ENCODE measurements around the gene TPR.
A peak's percentile ranks its signal among the peaks of the same experiment; 100 is the strongest.
"Not testable (repeated sequence)": the region's sequence is repeated elsewhere in the genome, so short reads cannot be mapped to it uniquely, and the experiment has no call there.

TPR gene

DNA sequence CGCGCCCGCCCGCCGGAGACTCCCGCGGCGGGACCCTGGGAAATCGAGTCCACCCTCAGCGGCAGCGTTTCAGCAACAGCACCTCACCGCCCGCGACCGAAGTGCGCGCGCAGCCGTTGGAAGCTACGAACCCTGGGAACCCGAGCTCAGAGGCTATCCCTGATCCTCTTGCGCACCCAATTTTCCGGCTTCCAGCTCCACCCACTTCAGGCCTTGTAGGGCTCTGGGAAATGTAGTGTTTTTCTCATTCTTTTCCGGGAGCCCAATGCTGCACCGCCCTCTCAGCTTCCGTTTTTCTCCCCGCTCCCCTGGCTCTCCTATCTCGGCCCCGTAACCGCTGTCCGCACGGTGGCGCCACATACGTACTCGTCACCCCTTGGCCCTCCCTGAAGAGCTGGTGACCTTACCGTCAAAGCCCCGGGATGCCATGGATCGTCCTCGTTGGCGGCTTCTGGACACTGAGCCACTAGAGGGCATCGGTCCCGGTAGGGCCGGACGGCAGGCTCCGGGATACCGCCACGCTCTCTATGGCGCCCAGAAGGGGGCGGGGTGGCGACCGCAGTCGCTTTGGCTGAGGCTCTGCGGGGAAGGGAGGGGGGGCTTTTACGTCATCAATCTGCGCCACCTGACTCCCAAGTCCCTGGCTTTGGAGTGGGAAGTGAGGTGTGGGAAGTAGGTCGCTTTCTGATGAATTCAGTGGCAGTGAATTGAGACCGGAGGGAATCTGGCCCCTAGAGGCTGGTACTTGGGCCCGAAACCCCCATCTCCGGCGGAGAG is at the start of gene TPR, which contains the start of gene ODR4:
TSS of gene TPR (minus strand) at position 102 of the 777 bp plus-strand sequence. CDS start 225 bp downstream, outside the sequence.
TSS of gene ODR4 (plus strand) at position 687 of the 777 bp plus-strand sequence. CDS start 3,948 bp downstream, outside the sequence.
- peak; percentile 99 for DNase-seq (ENCODE audit: low spot score)

DNA sequence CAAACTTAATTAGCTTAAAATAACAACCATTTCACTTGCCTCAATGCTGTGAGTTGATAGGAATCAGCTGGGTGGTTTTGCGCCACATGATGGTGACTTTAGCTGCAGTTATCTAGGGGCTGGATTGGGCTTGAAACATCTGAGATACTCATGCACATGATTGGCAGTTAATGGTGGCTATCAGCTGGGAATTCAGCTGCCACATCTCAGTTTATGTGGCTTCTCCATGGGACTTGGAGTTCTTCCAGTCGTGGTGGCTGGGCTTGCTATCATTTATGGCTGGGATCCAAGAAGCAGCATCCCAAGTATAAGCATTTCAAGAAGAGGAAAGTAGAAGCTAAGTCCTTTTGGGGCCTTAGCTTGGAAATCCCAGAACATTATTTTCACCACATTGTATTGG is 49.5 kb upstream of the TPR start:
- no peak for DNase-seq (ENCODE audit: low spot score)

DNA sequence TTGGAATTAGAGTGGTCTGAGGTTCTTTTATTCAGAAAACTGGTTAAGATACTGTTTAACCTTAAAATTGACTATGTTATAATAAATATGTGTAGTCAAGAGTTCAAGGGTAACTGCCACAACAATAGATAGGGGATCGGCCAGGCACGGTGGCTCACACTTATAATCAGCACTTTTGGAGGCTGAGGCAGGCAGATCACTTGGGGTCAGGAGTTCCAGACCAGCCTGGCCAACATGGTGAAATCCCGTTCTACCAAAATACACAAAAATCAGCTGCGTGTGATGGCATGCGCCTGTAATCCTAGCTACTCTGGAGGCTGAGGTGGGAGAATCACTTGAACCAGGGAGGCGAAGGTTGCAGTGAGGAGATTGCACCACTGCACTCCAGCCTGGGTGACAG is 46.4 kb upstream of the TPR start:
- no peak for DNase-seq (ENCODE audit: low spot score)

DNA sequence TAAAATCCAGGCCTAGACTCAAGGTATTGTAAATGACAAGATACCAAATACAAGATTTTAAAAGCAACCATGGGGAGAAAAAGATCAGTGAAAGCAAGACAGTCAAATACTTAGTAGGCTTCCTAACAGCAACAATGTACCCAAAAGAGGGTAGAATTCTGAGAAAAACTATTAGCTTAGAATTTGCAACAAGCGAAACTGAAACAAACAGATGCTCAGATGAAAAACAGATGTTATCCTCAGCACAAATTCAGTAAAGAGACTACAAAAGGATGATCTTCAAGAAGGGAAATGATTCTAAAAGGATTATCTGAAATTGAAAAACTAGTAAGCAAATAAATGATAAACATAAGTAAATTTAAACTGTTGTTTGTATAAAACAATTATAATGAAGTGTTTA is 45.9 kb upstream of the TPR start:
- DNase-seq (ENCODE audit: low spot score): no peak

DNA sequence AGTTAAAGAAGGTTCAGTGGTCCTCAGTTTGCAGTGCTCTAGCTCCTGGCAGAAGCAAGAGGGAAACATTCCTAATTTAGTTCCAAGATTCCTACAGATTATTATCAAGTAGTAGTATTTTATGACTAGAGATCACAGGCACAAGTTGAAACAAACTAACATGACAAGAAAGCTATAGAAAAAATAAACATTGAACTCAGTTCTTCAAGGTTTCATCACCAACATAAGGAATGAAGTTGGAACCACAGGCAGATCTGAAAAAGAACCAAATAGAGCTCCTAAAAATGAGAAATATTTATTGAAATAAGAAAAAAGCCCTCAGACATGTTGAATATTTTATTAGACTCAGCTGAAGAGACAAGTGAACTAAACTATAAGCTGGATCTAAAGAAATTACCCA is 45.3 kb upstream of the TPR start:
- no peak for DNase-seq (ENCODE audit: low spot score)

DNA sequence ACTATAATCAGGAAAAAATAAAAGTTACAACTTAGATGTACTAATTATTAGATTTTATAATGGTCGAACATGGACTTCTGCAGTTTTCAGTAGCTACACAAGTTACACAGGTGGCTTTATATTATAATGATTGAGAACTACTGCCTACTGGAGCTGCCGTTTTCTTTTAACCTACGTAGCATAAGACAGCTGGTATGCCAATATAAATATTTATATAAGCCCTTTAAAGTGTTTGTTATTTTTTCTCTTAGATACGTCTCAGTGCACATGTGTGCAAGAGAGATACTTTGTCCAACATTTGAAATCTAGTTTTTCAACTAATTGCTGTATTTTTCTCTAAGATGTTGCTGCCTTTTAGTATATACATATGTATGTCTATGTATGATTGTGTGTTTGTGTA is 43.5 kb upstream of the TPR start:
- DNase-seq (ENCODE audit: low spot score): no peak

DNA sequence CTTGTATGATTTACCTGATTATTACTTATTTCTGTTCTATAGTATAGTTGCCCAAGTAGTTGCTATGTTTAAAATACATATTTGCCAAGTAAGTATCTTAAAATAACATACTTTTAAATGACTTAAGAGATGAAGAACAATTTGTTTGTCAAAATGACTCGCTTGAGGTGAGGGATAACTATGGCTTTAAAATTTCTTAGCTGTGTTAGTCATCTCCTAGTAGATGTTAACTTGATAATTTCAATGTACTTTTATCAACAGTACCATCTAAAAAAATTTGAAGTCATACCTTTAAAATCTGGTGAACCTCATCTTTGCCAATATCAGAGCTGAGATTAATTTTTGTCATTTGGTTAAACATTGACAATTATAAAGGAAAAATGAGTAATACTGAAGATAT is 38.3 kb upstream of the TPR start:
- no peak for DNase-seq (ENCODE audit: low spot score)

DNA sequence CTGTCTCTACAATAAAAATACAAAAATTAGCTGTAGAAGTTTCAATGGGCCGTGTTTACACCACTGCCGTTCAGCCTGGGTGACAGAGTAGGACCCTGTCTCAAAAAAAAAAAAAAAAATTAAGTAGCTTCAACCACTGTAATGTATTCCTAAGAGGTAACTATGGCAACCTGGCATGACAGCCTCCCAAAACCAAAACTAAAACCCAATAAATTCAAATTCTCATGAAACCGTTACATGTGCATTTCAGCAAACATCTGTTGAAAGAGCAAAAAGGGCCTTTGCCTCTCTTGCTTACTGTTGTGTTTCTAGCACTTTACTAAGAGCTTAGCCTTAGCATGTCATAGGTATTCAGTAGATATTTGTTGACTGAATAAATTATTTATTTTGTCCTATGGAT is 34.0 kb upstream of the TPR start:
- DNase-seq (ENCODE audit: low spot score): no peak

DNA sequence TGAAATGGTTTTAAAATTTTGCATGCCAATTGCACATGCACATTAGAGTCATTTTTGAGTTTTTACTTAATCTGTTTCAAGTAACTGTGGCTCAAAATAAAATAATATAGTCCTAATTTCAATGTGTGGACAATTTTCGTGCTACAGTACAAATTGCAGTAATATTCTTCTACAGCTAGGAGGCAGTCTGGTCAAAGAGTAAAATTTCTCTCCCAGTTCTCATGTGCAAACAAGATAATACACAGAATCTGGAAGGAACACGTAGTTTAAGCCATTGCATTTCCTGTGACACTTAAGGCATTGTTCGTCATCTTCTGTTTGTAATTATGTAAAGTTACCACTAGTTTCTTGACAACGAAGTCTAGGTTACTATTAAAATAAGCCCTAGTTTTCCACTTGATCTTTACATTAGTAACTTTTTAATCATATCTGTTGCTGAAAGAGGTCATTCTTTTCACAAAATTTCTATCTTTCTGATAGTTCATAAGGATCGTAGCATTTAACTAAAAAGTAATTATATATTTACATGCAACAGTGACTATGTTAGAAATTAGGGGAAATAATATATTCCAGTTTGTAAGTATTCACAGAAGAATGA is 29.5 kb upstream of the TPR start:
- peak; percentile 14 for DNase-seq (ENCODE audit: low spot score)

DNA sequence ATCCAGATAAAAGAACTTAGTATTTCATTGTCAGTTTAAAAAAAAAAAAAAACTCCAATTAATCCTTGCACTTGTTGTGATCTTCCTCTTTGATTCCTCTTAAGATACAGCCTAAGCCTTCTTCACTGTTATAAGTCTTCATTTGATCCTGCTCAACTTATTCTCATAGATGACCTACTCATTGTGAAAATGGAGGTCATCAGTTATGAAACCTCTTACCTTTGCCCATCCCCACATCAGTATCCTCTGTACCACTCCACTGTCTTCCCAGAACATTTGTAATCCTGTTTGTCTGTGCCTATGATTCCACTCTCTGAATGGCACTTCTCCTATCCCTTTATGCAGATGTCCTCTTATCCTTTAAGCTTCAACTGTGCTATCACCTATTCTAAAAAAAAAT is 28.6 kb upstream of the TPR start:
- no peak for DNase-seq (ENCODE audit: low spot score)

DNA sequence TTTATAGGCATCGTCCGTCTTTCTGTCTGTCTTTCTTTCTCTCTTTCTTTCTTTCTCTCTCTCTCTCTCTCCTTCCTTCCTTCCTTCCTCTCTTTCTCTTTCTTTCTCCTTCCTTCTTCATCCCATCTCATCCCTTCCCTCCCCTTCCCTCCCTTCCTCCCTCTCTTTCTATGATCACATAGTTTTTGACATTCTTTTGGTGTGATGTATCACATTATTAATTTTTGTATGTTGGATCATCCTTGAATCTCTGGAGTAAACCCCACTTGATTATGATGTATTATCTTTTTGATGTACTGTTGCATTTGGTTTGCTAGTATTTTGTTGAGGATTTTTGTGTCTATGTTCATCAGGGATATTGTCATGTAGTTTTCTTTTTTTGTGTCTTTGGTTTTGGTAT is 26.4 kb upstream of the TPR start:
- DNase-seq (ENCODE audit: low spot score): not testable (repeated sequence)

DNA sequence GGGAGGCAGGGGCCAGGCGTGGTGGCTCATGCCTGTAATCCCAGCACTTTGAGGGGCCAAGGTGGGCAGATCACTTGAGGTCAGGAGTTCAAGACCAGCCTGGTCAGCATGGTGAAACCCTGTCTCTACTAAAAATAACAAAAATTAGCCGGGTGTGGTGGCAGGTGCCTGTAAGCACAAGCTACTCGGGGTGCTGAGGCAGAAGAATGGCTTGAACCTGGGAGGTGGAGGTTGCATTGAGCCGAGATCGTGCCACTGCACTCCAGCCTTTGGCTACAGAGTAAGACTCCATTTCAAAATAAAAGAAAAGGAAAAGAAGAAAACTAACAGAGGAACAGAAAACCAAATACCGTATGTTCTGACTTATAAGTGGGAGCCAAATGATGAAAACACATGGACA is 17.7 kb upstream of the TPR start:
- not testable (repeated sequence) for DNase-seq (ENCODE audit: low spot score)

DNA sequence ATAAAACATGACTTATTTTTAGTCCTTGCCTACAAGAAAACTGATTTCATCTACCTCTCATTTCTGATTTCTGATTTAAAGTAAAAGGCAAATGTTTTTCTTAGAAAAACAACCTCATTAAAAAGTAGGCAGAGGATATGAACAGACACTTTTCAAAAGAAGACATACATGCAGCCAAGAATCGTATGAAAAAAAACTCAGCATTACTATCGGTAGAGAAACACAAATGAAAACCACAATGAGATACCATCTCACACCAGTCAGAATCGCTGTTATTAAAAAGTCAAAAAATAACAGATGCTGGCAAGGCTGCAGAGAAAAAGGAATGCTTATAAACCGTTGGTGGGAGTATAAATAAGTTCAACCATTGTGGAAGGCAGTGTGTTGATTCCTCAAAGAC is 16.8 kb upstream of the TPR start:
- no peak for DNase-seq (ENCODE audit: low spot score)

DNA sequence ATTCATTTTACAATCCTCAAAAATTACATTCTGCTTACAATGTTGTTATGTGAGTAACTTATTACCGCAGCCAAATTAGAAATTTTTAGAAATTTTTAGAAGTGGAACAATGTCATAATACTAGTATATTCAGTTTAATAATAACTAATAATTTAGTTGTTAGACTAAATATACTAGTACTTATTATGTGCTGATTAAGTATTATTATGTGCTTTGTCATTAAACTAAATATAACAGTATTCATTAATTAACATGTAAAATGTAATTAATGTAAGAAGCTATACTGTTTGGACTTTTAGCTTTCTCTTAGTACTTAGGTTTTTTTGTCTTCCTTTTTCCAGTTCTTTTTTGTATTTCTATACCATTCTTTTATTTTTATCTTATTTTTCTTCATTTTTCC is 15.9 kb upstream of the TPR start:
- no peak for DNase-seq (ENCODE audit: low spot score)

DNA sequence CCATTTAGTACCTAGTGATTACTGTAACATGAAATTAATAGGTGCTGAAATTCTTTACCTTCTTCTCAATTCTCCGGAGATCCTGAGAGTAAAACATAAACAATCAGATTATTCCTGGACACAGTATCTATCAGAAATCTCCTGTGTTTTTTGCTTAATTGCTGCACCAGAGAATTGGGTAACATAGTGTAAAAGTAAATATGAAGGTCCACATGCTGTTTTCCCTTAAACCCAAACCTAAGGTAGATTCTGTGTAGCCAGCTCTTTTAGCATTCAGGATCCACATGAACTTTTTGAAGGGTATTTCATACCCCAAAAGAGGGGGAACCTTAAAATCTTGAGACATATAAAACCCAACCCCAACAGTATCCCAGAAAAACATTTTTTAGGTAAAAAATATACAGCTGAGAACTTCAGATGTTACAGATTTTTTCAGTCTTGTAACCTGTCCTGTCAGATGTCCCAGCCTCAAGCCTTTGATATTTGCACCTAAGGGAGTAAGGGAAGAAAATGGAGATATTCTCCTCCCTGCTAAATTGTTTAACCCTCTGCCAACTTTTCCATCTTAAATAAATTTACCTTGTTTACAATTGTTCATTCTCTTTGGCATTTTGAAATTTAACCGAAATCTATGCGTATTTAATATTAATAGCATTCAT is 11.8 kb upstream of the TPR start:
- DNase-seq (ENCODE audit: low spot score): no peak

DNA sequence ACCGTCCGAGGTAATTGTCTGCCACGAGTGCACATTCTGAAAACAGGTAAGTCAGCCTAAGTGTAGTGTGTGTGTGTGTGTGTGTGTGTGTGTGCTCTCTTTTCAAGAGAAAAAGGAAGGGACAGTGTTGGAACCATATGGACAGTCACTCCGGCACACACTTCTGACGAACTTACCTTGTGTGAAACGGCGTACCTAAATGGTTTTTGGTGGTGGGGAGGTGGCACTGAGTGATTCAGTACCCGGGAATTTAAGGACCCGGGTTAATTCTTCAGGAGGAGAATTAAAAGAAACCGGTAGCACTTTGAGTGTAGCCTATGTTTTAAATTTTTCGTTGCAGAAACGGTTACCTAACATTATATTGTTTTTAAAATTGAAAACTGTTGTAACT is 871 bp upstream of the TPR start:
- DNase-seq (ENCODE audit: low spot score): no peak

DNA sequence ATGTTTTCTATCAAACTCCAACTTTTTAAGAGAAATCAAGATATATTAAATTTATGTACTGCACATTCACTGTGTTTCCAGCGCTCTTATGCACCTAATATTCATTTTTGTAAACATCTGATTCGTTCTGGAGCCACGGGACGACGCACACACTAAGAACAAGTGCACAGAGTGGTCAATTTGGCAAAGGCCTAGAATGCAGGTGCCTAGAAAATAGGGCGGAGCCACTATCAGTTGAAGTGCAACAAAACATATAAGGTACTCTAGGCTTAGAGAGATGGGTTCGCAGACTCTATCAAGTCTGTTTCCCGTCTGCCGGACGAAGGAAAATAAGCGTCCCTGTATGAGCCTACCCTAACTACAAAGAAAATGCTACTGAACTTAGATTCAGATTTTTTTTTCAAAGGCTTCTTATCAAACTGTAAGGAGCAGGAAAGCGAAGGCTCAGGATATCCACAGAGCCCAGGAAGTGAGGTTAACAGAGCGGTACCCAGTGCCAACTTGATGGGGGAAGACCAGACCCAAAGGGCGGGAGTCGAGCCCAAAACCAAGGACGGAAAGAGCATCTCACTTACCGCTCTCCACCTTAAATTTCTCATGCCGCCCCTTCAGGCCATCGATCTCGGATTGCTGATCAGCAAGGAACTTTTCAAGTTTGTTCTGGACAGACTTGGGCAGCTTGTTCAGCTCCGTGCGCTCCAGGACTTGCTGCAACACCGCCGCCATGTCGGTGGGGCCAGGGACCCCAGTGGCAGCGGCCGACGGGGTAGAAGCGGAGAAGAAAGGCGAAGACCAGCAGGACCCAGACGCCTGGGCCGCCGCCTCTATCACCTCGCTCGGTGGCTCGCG is 526 bp downstream of the TPR start:
- peak; percentile 13 for DNase-seq (ENCODE audit: low spot score)

DNA sequence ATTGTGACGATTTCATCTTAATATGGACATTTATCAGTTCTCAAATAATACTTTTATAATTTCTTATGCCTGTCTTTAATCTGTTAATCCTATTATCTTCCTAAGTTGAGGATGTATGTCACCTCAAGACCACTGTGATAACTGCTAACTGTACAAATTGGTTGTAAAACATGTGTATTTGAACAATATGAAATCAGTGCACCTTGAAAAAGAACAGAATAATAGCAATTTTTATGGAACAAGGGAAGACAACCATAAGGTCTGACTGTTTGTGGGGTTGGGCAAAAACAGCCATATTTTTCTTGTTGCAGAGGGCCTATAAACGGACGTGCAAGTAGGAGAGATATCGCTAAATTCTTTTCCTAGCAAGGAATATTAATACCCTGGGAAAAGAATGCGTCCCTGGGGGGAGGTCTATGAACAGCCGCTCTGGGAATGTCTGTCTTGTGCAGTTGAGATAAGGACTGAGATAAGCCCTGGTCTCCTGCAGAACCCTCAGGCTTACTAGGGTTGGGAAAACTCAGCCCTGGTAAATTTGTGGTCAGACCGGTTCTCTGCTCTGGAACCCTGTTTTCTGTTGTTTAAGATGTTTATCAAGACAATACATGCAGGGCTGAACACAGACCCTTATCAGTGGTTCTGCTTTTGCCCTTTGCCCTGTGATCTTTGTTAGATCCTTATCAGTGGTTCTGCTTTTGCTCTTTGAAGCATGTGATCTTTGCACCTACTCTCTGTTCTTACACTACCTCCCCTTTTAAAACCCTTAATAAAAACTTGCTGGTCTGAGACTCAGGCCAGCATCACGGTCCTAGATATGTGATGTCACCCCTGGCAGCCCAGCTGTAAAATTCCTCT is 27.0 kb downstream of the TPR start:
- DNase-seq (ENCODE audit: low spot score): not testable (repeated sequence)

DNA sequence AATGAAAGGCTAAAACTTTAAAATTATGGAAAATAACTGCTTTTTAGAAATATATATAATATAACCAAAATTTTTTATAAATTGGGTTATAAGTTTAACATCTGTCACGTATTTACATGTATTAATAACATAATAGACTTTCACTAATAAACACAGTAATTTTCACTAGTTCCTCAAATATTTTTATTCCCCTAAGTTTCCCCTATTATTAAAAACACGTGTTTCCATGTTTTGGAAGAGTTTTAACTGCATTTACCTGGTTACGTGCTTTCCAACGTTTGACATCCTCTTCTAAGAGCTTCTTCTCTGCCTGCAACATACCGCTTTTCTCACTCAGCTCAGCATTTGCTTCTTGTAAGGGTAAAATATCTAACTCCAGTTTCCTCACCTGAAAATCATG is 34.3 kb downstream of the TPR start:
- DNase-seq (ENCODE audit: low spot score): no peak

DNA sequence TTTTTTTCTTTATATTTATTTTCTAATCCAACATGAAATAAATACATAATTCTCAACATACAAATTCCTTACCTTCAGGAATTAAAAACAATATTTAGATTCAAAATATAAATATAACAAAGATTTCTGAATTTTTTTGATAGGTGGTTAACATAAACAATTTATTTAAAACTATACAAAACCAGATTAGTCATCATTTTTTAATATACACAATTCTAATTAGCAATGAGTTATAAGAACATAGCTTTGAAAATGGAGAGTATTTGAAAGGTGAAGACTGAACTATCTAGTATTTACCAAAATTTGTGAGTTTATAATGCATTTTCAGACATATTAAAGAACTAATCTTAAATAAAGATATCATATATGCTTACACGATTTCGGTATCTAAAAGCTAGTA is 37.5 kb downstream of the TPR start:
- no peak for DNase-seq (ENCODE audit: low spot score)

DNA sequence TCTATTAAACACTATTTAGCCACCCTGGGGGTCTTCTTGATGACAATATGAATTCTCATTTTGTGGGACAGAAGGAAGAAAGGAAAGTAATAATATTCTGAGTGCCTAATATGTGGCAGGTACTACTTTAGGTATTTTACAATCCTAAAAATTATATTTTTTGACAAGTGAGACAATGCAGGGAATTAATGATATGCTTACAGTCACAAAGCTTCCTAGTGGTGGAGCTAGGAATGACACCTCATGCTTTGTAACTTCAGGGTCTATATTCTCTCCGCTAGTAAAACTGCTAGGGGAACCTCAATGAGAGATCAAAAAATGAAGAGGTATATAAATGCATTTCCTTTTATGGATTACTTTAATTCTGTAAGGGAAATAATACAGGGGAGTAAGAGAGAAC is 44.3 kb downstream of the TPR start:
- no peak for DNase-seq (ENCODE audit: low spot score)
